DND-41 (cell line): ENCODE measurements around the gene CHERP.
A peak's percentile ranks its signal among the peaks of the same experiment; 100 is the strongest.

Source experiments
- ATAC-seq: fragments of 200-7000 bp; cut with Tn5 transposase; 3 replicates; pipeline ENCODE4 v1.9.1; 2021; ENCODE audit warnings: low read depth; ENCODE audit not compliant: insufficient read depth
- DNase-seq: peaks from one replicate; pipeline ENCODE4 v3.0.0-alpha.2; 2020
- H2AFZ ChIP-seq: 2 replicates; pipeline ENCODE4 v1.6.0; 2012; ENCODE audit warnings: low read depth, low read length
- H3K27ac ChIP-seq: 2 replicates; pipeline ENCODE4 v1.5.1; 2012; ENCODE audit warnings: low read length, inconsistent platforms
- H3K27me3 ChIP-seq: fragments of 200-600 bp; sonication (generic); 2 replicates; pipeline ENCODE4 v1.6.0; 2012; ENCODE audit warnings: low read length, mild to moderate bottlenecking, inconsistent platforms; ENCODE audit not compliant: insufficient read depth, poor library complexity
- H3K36me3 ChIP-seq: 2 replicates; pipeline ENCODE4 v1.5.1; 2012; ENCODE audit warnings: low read length, inconsistent platforms; ENCODE audit not compliant: insufficient read depth
- H3K4me1 ChIP-seq: 2 replicates; pipeline ENCODE4 v1.5.1; 2012; ENCODE audit warnings: mild to moderate bottlenecking, low read length; ENCODE audit not compliant: insufficient read depth
- H3K4me2 ChIP-seq: 2 replicates; pipeline ENCODE4 v1.6.0; 2012; ENCODE audit warnings: mild to moderate bottlenecking, moderate library complexity, low read length, inconsistent platforms; ENCODE audit not compliant: insufficient read depth
- H3K4me3 ChIP-seq, 2 experiments: fragments of 200-600 bp in 1 of 2; shearing (Covaris generic) in 1 of 2; 2 replicates each; pipeline ENCODE4 v1.5.1; 2012 to 2016; ENCODE audit warnings: inconsistent platforms in 2 of 2, low read length in 2 of 2, mild to moderate bottlenecking in 2 of 2, low read depth in 1 of 2, moderate library complexity in 1 of 2
- H3K79me2 ChIP-seq: 2 replicates; pipeline ENCODE4 v1.6.0; 2012; ENCODE audit warnings: low read length, inconsistent platforms; ENCODE audit not compliant: insufficient read depth
- H3K9ac ChIP-seq: 2 replicates; pipeline ENCODE4 v1.6.0; 2012; ENCODE audit warnings: low read depth, mild to moderate bottlenecking, inconsistent platforms, low read length, moderate library complexity
- H3K9me3 ChIP-seq: 2 replicates; pipeline ENCODE4 v1.5.1; 2012; ENCODE audit warnings: low read length, moderate library complexity, mild to moderate bottlenecking, inconsistent platforms; ENCODE audit not compliant: insufficient read depth, severe bottlenecking
- H4K20me1 ChIP-seq: 2 replicates; pipeline ENCODE4 v1.6.0; 2012; ENCODE audit warnings: low read length; ENCODE audit not compliant: insufficient read depth
- EZH2 ChIP-seq: IDR thresholded peaks from 3 replicates; pipeline ENCODE4 v1.6.1; 2012; ENCODE audit warnings: borderline replicate concordance, low read depth, mild to moderate bottlenecking, moderate library complexity, low read length, inconsistent platforms; ENCODE audit not compliant: severe bottlenecking
- TF ChIP-seq, protein P1 (sequence below): IDR thresholded peaks from 2 replicates; pipeline ENCODE4 v1.5.1; 2012; ENCODE audit warnings: borderline replicate concordance, low read length, moderate library complexity, mild to moderate bottlenecking; ENCODE audit not compliant: poor library complexity, severe bottlenecking; ENCODE audit errors: extremely low read depth

Gene CHERP

GRCh38 chr19:16541526-16542044, 652 bp downstream of the CHERP start:
- H3K36me3 ChIP-seq: peaks cover 47% of the 10 kb centered on the region
- TF ChIP-seq EZH2: no peak
- peaks cover 82% of the 10 kb centered on the region for H3K79me2 ChIP-seq
- peaks cover 49% of the 10 kb centered on the region for H3K4me1 ChIP-seq
- H3K9ac ChIP-seq: peak overlapping the region; percentile 86
- peak overlapping the region; percentile 74 for H3K4me2 ChIP-seq
- DNase-seq (peak; percentile 40), ATAC-seq (peak; percentile 12; the same call in 1 of the 3 replicates)
- H3K9me3 ChIP-seq: no peaks in the 10 kb centered on the region
- H4K20me1 ChIP-seq: peaks cover 46% of the 10 kb centered on the region
- peak overlapping the region; percentile 93 for H3K27ac ChIP-seq
- H3K27me3 ChIP-seq: no peaks in the 10 kb centered on the region
- H2AFZ ChIP-seq: peak overlapping the region; percentile 82; the same call in 1 of the 2 replicates
- H3K4me3 ChIP-seq: peak overlapping the region; percentile 85 to 97

DNA sequence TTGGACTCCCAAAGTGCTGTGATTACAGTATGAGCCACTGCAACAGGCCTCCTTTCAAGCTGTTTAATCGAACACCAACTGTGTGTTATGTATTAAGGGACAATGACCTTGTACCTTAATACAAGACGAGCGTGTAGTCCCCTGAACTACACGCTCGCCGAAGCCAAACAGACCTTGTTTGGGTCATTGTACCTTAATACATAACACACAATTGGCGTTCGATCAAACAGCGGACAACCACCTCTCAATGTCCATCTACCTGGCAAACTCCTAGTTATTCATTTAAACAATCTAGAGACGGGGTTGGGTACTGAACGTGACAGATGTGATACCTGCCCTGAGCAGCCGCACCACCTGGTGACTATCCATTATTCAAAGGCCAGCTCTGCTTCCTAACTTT, 1.3 kb downstream of the CHERP start:
- peak overlapping the region; percentile 93; the same call in 1 of the 2 replicates for H3K27ac ChIP-seq
- TF ChIP-seq, protein P1, sequence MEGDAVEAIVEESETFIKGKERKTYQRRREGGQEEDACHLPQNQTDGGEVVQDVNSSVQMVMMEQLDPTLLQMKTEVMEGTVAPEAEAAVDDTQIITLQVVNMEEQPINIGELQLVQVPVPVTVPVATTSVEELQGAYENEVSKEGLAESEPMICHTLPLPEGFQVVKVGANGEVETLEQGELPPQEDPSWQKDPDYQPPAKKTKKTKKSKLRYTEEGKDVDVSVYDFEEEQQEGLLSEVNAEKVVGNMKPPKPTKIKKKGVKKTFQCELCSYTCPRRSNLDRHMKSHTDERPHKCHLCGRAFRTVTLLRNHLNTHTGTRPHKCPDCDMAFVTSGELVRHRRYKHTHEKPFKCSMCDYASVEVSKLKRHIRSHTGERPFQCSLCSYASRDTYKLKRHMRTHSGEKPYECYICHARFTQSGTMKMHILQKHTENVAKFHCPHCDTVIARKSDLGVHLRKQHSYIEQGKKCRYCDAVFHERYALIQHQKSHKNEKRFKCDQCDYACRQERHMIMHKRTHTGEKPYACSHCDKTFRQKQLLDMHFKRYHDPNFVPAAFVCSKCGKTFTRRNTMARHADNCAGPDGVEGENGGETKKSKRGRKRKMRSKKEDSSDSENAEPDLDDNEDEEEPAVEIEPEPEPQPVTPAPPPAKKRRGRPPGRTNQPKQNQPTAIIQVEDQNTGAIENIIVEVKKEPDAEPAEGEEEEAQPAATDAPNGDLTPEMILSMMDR: no peak
- TF ChIP-seq EZH2: no peak
- H2AFZ ChIP-seq: no peak overlapping the region
- peaks cover 49% of the 10 kb centered on the region for H3K4me1 ChIP-seq
- peaks cover 54% of the 10 kb centered on the region for H3K36me3 ChIP-seq
- peaks cover 52% of the 10 kb centered on the region for H4K20me1 ChIP-seq
- peak overlapping the region; percentile 85 to 97; a peak in 3 of 4 replicates for H3K4me3 ChIP-seq
- H3K79me2 ChIP-seq: peaks cover 88% of the 10 kb centered on the region
- no peaks in the 10 kb centered on the region for H3K27me3 ChIP-seq
- H3K9ac ChIP-seq: peak overlapping the region; percentile 86
- ATAC-seq (no peak), DNase-seq (no peak)
- no peaks in the 10 kb centered on the region for H3K9me3 ChIP-seq
- H3K4me2 ChIP-seq: peak overlapping the region; percentile 74

- no peak for DNase-seq
- no peak overlapping the region for H3K9ac ChIP-seq
- H3K27me3 ChIP-seq: no peaks in the 10 kb centered on the region
- peaks cover 86% of the 10 kb centered on the region for H4K20me1 ChIP-seq
- H3K4me3 ChIP-seq: no peak overlapping the region
- no peaks in the 10 kb centered on the region for H3K9me3 ChIP-seq
- H3K36me3 ChIP-seq: peaks cover 92% of the 10 kb centered on the region
- H3K4me2 ChIP-seq: peak overlapping the region; percentile 32; the same call in 1 of the 2 replicates
- no peak overlapping the region for H3K27ac ChIP-seq
- TF ChIP-seq EZH2: no peak
- TF ChIP-seq, protein P1: no peak
- peaks cover 78% of the 10 kb centered on the region for H3K79me2 ChIP-seq
- H3K4me1 ChIP-seq: peaks cover 30% of the 10 kb centered on the region
- H2AFZ ChIP-seq: no peak overlapping the region
- no peak for ATAC-seq
These were observed 5.1 kb downstream of the CHERP start for GRCh38 chr19:16537111-16537510.

DNA sequence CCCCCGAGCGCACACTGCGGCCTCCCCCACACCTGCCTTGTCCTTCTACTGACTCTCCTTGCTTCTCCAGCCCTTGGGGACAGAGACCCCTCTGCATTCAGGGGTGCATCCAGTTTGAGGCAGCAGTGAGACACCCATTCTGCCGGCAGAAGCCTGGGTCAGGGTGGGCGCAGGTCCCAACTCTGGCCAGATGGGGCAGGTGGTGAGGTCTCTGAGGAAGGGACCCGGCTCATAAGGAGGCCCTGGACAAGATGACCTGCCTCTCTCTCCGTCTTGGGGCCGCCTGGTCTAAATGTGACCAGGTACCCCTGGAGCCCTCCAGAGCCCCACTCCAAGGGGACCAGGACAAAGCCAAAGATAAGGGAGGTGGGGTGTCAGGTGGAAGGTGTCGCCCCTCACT, 6.1 kb downstream of the CHERP start:
- H3K9me3 ChIP-seq: no peaks in the 10 kb centered on the region
- no peak overlapping the region for H2AFZ ChIP-seq
- no peak for TF ChIP-seq EZH2
- TF ChIP-seq, protein P1: no peak
- H3K9ac ChIP-seq: no peak overlapping the region
- H3K79me2 ChIP-seq: peaks cover 68% of the 10 kb centered on the region
- DNase-seq: no peak
- H3K27ac ChIP-seq: no peak overlapping the region
- no peak overlapping the region for H3K4me3 ChIP-seq
- H3K4me2 ChIP-seq: no peak overlapping the region
- no peaks in the 10 kb centered on the region for H3K27me3 ChIP-seq
- peaks cover 87% of the 10 kb centered on the region for H4K20me1 ChIP-seq
- ATAC-seq: no peak
- peaks cover 26% of the 10 kb centered on the region for H3K4me1 ChIP-seq
- peaks cover 94% of the 10 kb centered on the region for H3K36me3 ChIP-seq
